Suprapubic skin (tissue), 4 donors: Measurements from ENCODE around the gene ZFYVE19. TPM values are rescaled to one million over a fixed set of nuclear protein-coding genes. Genes with fewer than 3 reads are reported as not detected.

Experiments
- DNase-seq, 2 donors: peaks; one replicate each; pipeline ENCODE4 v3.0.0-alpha.2; 2019; ENCODE audit warnings: low spot score in 2 of 2
- H3K27ac ChIP-seq: fragments of 200-600 bp; sonication (generic); one replicate; pipeline ENCODE4 v1.5.1; 2019
- H3K27me3 ChIP-seq: fragments of 200-600 bp; sonication (generic); one replicate; pipeline ENCODE4 v1.5.1; 2019
- H3K36me3 ChIP-seq: fragments of 200-600 bp; sonication (generic); one replicate; pipeline ENCODE4 v1.5.1; 2019
- H3K4me1 ChIP-seq: fragments of 200-600 bp; sonication (generic); one replicate; pipeline ENCODE4 v1.5.1; 2019
- H3K4me3 ChIP-seq: fragments of 200-600 bp; sonication (generic); one replicate; pipeline ENCODE4 v1.5.1; 2019; ENCODE audit warnings: mild to moderate bottlenecking
- H3K9me3 ChIP-seq: fragments of 200-600 bp; sonication (generic); one replicate; pipeline ENCODE4 v1.5.1; 2019
- EP300 ChIP-seq: sonication (generic); formaldehyde crosslinking; IDR thresholded peaks from one replicate; pipeline ENCODE4 v1.6.1; 2017; ENCODE audit warnings: antibody characterized with exemption
- POLR2A ChIP-seq, 2 donors: fragments of 450-650 bp; IDR thresholded peaks; one replicate each; pipeline ENCODE4 v1.6.1; 2017; ENCODE audit warnings: antibody characterized with exemption in 2 of 2, mild to moderate bottlenecking in 2 of 2, moderate library complexity in 2 of 2
- POLR2AphosphoS5 ChIP-seq, 3 donors: sonication (generic); formaldehyde crosslinking; IDR thresholded peaks; one replicate each; pipeline ENCODE4 v1.6.1; 2017; ENCODE audit warnings: antibody characterized with exemption in 3 of 3
- WGBS: methylation state at CpG from one replicate; pipeline ENCODE4 v1.1.5; 2018; 5-methylcytosine and 5-hydroxymethylcytosine counted together
- total RNA-seq, 4 donors: library from RNA; depleted of rRNA; stranded (reverse); fragments of >200 nt; gene quantifications; one replicate each; pipeline ENCODE4 v1.1.0, GENCODE V29; 2016
- TF ChIP-seq, protein P1 (sequence below), 2 donors: fragments of 200-600 bp in 1 of 2; fragments of 450-650 bp in 1 of 2; sonication (generic) in 1 of 2; IDR thresholded peaks; one replicate each; pipeline ENCODE4 v1.5.1; 2016 to 2019; ENCODE audit warnings: antibody characterized with exemption in 2 of 2, mild to moderate bottlenecking in 1 of 2, moderate library complexity in 1 of 2

ZFYVE19 gene
- total RNA-seq, 4 donors from 2014 or later: 33.3 to 57.1 (median 37.9) TPM

DNA sequence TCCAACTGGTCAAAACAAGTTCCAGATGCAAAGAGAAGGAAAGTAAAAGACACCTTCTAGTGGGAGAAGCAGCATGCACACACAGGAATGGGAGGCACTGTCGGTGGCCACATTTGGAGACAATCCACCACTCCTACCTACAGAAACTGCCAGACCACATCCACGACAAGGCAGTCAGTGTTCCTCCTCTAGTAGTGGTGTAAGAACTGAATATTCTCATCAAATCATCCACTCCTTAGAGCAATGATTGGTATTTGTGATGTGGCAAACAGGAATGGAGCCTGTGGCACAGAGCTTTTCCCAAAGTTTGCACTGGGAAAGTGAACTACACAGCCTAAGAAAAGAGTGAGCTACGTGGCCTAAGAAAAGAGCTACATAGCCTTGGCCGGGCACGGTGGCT is 31.9 kb downstream of the ZFYVE19 start:
- Histone ChIP-seq H3K4me1 (peaks cover 11% of the 10 kb centered on the region), H3K27me3 (no peaks in the 10 kb centered on the region), H3K27ac (no peak overlapping the region), H3K36me3 (no peaks in the 10 kb centered on the region), H3K9me3 (no peaks in the 10 kb centered on the region), H3K4me3 (no peak overlapping the region)
- no peak for DNase-seq
- TF ChIP-seq, protein P1, sequence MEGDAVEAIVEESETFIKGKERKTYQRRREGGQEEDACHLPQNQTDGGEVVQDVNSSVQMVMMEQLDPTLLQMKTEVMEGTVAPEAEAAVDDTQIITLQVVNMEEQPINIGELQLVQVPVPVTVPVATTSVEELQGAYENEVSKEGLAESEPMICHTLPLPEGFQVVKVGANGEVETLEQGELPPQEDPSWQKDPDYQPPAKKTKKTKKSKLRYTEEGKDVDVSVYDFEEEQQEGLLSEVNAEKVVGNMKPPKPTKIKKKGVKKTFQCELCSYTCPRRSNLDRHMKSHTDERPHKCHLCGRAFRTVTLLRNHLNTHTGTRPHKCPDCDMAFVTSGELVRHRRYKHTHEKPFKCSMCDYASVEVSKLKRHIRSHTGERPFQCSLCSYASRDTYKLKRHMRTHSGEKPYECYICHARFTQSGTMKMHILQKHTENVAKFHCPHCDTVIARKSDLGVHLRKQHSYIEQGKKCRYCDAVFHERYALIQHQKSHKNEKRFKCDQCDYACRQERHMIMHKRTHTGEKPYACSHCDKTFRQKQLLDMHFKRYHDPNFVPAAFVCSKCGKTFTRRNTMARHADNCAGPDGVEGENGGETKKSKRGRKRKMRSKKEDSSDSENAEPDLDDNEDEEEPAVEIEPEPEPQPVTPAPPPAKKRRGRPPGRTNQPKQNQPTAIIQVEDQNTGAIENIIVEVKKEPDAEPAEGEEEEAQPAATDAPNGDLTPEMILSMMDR (IDR thresholded peaks at IDR 0.05): no peak
- TF ChIP-seq EP300 (no peak), POLR2A (IDR thresholded peaks at IDR 0.05) (no peak), POLR2AphosphoS5 (IDR thresholded peaks at IDR 0.05) (no peak)
- 81% methylated on average over 5 of the region's 5 CpGs for WGBS

DNA sequence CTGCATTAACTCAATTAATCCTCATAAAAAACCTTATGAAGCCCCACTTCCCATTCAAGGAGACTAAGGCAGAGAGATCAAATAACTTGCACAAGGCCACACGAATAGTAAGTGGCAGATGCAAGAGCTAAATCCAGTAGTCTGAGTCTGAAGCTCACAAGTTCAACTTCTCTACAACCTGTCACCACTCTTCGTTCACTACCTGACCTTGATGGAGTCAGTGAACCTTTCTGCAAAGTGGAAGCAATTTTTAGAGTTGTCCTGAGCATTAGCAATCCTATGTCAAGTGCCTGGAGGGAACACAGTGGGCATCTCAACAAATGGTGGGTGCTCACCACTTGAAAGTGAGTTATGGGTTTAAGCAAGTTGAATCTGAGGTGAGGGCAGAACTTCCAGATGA is 34.9 kb downstream of the ZFYVE19 start:
- Histone ChIP-seq H3K27me3 (no peaks in the 10 kb centered on the region), H3K4me3 (no peak overlapping the region), H3K4me1 (peaks cover 36% of the 10 kb centered on the region), H3K9me3 (no peaks in the 10 kb centered on the region), H3K27ac (no peak overlapping the region), H3K36me3 (no peaks in the 10 kb centered on the region)
- DNase-seq: no peak
- 76% methylated on average over 2 of the region's 2 CpGs for WGBS
- no peak for TF ChIP-seq EP300
- TF ChIP-seq, protein P1 (IDR thresholded peaks at IDR 0.05): no peak
- TF ChIP-seq POLR2AphosphoS5 (IDR thresholded peaks at IDR 0.05): no peak
- TF ChIP-seq POLR2A (IDR thresholded peaks at IDR 0.05): no peak

DNA sequence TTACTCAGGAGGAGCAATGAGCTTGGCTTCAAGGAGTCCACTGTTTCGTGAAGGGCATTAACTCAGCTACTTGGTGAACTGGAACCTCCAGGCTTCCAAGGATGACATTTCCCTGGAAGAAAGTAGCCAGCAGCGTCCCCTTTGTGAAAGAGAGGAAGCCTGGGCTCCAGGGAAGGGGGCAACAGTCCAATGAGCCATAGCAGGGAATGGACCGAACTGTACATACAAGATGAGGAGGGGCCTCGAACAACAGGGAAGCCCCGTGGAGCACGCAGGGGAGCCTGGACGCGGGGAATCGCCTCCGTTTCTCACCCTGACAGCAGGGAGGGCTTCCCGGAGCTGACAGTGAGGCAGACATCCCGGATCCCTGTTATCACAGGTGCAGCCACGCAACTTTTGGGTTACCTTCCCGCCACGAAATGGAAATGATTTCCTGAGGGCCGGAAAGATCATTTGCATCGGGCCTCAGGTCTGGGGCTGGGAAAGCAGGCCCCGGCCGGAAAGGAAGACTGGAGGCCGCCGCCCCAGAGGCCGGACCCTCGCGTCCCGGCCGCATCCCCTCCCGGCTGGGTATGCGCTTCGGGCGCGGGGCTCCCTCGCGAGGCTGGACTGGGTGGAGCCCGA is 36.5 kb downstream of the ZFYVE19 start:
- Histone ChIP-seq H3K4me1 (peaks cover 50% of the 10 kb centered on the region), H3K4me3 (peak overlapping the region; percentile 58), H3K27ac (peak overlapping the region; percentile 90), H3K27me3 (no peaks in the 10 kb centered on the region), H3K9me3 (no peaks in the 10 kb centered on the region), H3K36me3 (no peaks in the 10 kb centered on the region)
- WGBS: 25% methylated on average over 4 of the region's 34 CpGs
- DNase-seq: no peak
- TF ChIP-seq POLR2A (IDR thresholded peaks at IDR 0.05) (no peak), EP300 (no peak), POLR2AphosphoS5 (IDR thresholded peaks at IDR 0.05) (no peak)
- TF ChIP-seq, protein P1 (IDR thresholded peaks at IDR 0.05): no peak

DNA sequence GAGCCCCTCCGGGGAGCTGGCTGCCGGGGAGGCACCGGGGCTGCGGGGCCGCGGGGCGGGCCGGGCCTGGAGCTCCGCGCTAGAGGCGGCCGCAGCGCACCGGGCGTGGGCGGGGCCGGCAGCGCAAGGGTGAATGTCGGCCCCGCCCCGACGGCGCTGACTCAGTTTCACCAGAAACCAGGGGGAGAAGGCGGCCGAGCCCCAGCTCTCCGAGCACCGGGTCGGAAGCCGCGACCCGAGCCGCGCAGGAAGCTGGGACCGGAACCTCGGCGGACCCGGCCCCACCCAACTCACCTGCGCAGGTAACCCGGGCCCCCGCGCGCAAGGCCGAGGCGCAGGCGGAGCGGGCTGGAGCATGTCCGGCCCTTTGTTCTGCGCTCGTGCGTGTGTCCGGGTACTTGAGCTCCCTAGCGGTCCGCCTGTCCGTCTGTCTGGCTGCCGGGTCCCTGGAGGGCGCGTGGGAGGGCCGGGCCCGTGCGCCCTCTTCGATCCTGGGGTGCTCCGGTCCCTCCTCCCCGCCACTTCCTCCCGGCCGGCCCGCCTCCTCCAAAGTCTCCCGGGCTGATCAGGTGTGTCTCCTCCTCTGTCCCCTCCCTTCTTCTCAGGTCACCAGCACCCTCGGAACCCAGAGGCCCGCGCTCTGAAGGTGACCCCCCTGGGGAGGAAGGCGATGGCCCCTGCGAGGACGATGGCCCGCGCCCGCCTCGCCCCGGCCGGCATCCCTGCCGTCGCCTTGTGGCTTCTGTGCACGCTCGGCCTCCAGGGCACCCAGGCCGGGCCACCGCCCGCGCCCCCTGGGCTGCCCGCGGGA is 37.2 kb downstream of the ZFYVE19 start, which contains the start of gene SPINT1:
Gene SPINT1, plus strand, starts transcription at position 164 of the 811 bp plus-strand sequence. Its CDS starts 507 bp downstream, at position 671.
- under 1% methylated on average over 43 of the region's 89 CpGs for WGBS
- Histone ChIP-seq H3K27me3 (no peaks in the 10 kb centered on the region), H3K36me3 (no peaks in the 10 kb centered on the region), H3K4me1 (peaks cover 51% of the 10 kb centered on the region), H3K27ac (peak within 1 kb of the TSS; percentile 90), H3K4me3 (peak within 1 kb of the TSS; percentile 58), H3K9me3 (no peaks in the 10 kb centered on the region)
- DNase-seq: no peak
- TF ChIP-seq, protein P1 (IDR thresholded peaks at IDR 0.05): no peak
- TF ChIP-seq POLR2AphosphoS5 (IDR thresholded peaks at IDR 0.05) (no peak), EP300 (no peak), POLR2A (IDR thresholded peaks at IDR 0.05) (no peak)

DNA sequence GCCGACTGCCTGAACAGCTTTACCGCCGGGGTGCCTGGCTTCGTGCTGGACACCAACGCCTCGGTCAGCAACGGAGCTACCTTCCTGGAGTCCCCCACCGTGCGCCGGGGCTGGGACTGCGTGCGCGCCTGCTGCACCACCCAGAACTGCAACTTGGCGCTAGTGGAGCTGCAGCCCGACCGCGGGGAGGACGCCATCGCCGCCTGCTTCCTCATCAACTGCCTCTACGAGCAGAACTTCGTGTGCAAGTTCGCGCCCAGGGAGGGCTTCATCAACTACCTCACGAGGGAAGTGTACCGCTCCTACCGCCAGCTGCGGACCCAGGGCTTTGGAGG is 37.8 kb downstream of the ZFYVE19 start:
- WGBS: 5% methylated on average over 17 of the region's 28 CpGs
- peak overlapping the region; percentile 90 for H3K27ac ChIP-seq

More for the DNA sequence above, 37.8 kb downstream of the ZFYVE19 start:
- Histone ChIP-seq H3K36me3 (no peaks in the 10 kb centered on the region), H3K4me3 (peak overlapping the region; percentile 58), H3K9me3 (no peaks in the 10 kb centered on the region), H3K27me3 (no peaks in the 10 kb centered on the region), H3K4me1 (peaks cover 51% of the 10 kb centered on the region)
- no peak for DNase-seq
- no peak for TF ChIP-seq POLR2AphosphoS5 (IDR thresholded peaks at IDR 0.05)
- TF ChIP-seq, protein P1 (IDR thresholded peaks at IDR 0.05): no peak
- no peak for TF ChIP-seq POLR2A (IDR thresholded peaks at IDR 0.05)
- TF ChIP-seq EP300: no peak
